SU-DHL-6 (cell line): ENCODE data around the gene APBA2.

Experiments used
- H2AFZ ChIP-seq: fragments of 200-600 bp; sonication (generic); 2 replicates; pipeline ENCODE4 v1.6.1; 2014; ENCODE audit warnings: low read depth, mild to moderate bottlenecking, moderate library complexity, mixed read lengths, antibody characterized with exemption, low read length; ENCODE audit not compliant: severe bottlenecking
- H3F3A ChIP-seq: fragments of 200-600 bp; shearing (Covaris generic); 2 replicates; pipeline ENCODE4 v1.6.0; 2016; ENCODE audit warnings: antibody characterized with exemption, mild to moderate bottlenecking; ENCODE audit not compliant: insufficient read depth
- H3K27ac ChIP-seq: fragments of 200-600 bp; sonication (generic); 2 replicates; pipeline ENCODE4 v1.5.1; 2016; ENCODE audit warnings: low read depth, mild to moderate bottlenecking, low read length, moderate library complexity, mixed read lengths
- H3K27me3 ChIP-seq: fragments of 200-600 bp; sonication (generic), shearing (Covaris generic); 2 replicates; pipeline ENCODE4 v1.6.0; 2014; ENCODE audit warnings: mild to moderate bottlenecking, low read length
- H3K36me3 ChIP-seq: fragments of 200-600 bp; sonication (generic); 2 replicates; pipeline ENCODE4 v1.6.1; 2014; ENCODE audit warnings: mild to moderate bottlenecking, low read length, mixed read lengths
- H3K4me2 ChIP-seq: fragments of 300-600, 200-600 bp; shearing (Covaris generic), sonication (generic); 2 replicates; pipeline ENCODE4 v1.6.0; 2014; ENCODE audit warnings: low read length, low read depth, mild to moderate bottlenecking; ENCODE audit not compliant: poor library complexity, severe bottlenecking
- H3K4me3 ChIP-seq: fragments of 200-600 bp; sonication (generic); 2 replicates; pipeline ENCODE4 v1.5.1; 2014; ENCODE audit warnings: antibody characterized with exemption, low read length, mild to moderate bottlenecking, mixed read lengths; ENCODE audit not compliant: insufficient read depth, poor library complexity, severe bottlenecking
- H3K79me2 ChIP-seq: fragments of 200-600 bp; sonication (generic); 2 replicates; pipeline ENCODE4 v1.6.1; 2014; ENCODE audit warnings: mild to moderate bottlenecking, low read length, moderate library complexity; ENCODE audit not compliant: insufficient read depth
- H3K9ac ChIP-seq: fragments of 200-600 bp; sonication (generic); 2 replicates; pipeline ENCODE4 v1.7.0; 2014; ENCODE audit warnings: mild to moderate bottlenecking, low read length
- H3K9me2 ChIP-seq: fragments of 200-600 bp; sonication (generic); replicated peaks from 2 replicates; pipeline ENCODE4 v1.6.1; 2014; ENCODE audit warnings: low read length; ENCODE audit not compliant: insufficient read depth
- H3K9me3 ChIP-seq: fragments of 200-600 bp; sonication (generic); 2 replicates; pipeline ENCODE4 v1.6.1; 2014; ENCODE audit warnings: low read length, mixed read lengths; ENCODE audit not compliant: insufficient read depth
- H4K20me1 ChIP-seq: fragments of 200-600 bp; sonication (generic); 2 replicates; pipeline ENCODE4 v1.6.1; 2014; ENCODE audit warnings: low read depth, mild to moderate bottlenecking, antibody characterized with exemption, low read length, moderate library complexity, mixed read lengths
- EZH2phosphoT487 ChIP-seq: fragments of 200-600 bp; sonication (generic), shearing (Covaris generic); conservative IDR thresholded peaks from 2 replicates; pipeline ENCODE4 v1.6.1; 2018; ENCODE audit warnings: mild to moderate bottlenecking, antibody characterized with exemption, low read length, moderate library complexity, mixed read lengths
- TF ChIP-seq, protein P1 (sequence below): fragments of 200-600 bp; sonication (generic); IDR thresholded peaks from one replicate; pipeline ENCODE4 v1.5.1; 2017; ENCODE audit warnings: antibody characterized with exemption, mild to moderate bottlenecking, low read length, moderate library complexity; ENCODE audit not compliant: insufficient read depth, poor library complexity, severe bottlenecking

The APBA2 gene

DNA sequence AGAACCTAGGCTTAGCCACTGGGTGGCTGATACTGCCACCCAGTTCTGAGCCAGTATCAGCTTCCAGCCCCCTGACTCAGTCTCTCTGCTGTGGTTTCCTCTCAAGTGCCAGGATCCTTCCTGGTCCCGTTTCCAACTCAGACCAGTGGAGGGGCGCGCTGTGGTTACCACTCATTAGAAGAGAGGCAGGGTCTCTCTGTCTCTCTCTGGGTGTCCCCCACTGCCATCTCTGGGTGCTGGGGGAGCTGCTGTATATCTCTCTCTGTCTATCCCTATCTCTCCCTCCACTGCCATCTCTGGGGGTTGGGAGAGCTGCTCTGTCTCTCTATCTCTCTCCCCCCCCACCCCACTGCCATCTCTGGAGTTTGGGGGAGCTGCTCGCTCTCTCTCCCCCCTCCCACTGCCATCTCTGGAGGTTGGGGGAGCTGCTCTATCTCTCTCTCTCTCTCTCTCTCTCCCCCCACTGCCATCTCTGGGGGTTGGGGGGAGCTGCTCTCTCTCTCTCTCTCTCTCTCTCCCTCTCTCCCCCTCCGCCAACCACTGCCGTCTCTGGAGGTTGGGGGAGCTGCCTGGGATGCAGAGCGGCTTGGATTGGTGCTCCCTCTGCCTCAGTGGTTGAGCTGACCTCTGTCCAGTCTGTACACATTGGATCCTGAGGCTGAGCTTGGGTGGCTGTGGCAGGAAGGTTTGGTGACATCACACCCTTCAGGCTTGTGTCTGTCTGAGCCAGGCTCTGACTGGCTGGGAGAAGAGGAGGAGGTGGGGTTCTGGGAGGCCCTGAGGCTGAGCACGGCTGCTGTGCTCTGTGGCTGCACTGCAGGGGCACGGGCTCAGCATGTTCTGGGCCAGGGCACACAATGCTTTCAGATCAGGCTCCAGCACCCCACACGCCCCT lies 98.9 kb downstream of the APBA2 start:
- Histone ChIP-seq H3K4me3 (no peak overlapping the region), H4K20me1 (no peaks in the 10 kb centered on the region), H3K9me2 (no peaks in the 10 kb centered on the region), H3K27me3 (no peaks in the 10 kb centered on the region), H3K9ac (no peak overlapping the region), H3K9me3 (no peaks in the 10 kb centered on the region), H3K36me3 (no peaks in the 10 kb centered on the region), H2AFZ (no peak overlapping the region), H3K79me2 (no peaks in the 10 kb centered on the region), H3K27ac (no peak overlapping the region), H3K4me2 (no peak overlapping the region), H3F3A (no peaks in the 10 kb centered on the region)
- TF ChIP-seq EZH2phosphoT487 = no peak
- TF ChIP-seq, protein P1, sequence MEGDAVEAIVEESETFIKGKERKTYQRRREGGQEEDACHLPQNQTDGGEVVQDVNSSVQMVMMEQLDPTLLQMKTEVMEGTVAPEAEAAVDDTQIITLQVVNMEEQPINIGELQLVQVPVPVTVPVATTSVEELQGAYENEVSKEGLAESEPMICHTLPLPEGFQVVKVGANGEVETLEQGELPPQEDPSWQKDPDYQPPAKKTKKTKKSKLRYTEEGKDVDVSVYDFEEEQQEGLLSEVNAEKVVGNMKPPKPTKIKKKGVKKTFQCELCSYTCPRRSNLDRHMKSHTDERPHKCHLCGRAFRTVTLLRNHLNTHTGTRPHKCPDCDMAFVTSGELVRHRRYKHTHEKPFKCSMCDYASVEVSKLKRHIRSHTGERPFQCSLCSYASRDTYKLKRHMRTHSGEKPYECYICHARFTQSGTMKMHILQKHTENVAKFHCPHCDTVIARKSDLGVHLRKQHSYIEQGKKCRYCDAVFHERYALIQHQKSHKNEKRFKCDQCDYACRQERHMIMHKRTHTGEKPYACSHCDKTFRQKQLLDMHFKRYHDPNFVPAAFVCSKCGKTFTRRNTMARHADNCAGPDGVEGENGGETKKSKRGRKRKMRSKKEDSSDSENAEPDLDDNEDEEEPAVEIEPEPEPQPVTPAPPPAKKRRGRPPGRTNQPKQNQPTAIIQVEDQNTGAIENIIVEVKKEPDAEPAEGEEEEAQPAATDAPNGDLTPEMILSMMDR = no peak

DNA sequence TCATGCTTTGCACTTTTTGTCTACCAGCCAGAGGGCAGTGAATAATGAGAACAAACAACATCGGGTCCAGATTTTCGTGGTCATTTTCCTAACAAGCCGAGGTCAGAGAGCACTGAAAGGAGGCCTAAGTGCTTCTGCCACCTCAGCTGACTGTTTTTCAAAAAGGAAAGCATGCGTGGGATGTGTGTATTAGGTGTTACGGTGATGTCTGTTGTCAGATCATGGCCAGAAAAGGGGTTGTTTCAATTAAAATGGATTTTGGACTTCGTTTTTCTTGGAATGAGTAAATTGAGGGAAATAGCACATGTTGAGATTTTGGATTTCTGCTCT lies 99.5 kb downstream of the APBA2 start:
- H3K27me3 ChIP-seq = no peaks in the 10 kb centered on the region
- H3K9me2 ChIP-seq = no peaks in the 10 kb centered on the region
- H3K27ac ChIP-seq = no peak overlapping the region
- no peaks in the 10 kb centered on the region for H3F3A ChIP-seq
- H2AFZ ChIP-seq = no peak overlapping the region
- H3K79me2 ChIP-seq = no peaks in the 10 kb centered on the region
- H3K9me3 ChIP-seq = no peaks in the 10 kb centered on the region
- no peaks in the 10 kb centered on the region for H4K20me1 ChIP-seq
- TF ChIP-seq EZH2phosphoT487 = no peak
- TF ChIP-seq, protein P1 = no peak
- no peaks in the 10 kb centered on the region for H3K36me3 ChIP-seq
- H3K9ac ChIP-seq = no peak overlapping the region
- no peak overlapping the region for H3K4me3 ChIP-seq
- H3K4me2 ChIP-seq = no peak overlapping the region

DNA sequence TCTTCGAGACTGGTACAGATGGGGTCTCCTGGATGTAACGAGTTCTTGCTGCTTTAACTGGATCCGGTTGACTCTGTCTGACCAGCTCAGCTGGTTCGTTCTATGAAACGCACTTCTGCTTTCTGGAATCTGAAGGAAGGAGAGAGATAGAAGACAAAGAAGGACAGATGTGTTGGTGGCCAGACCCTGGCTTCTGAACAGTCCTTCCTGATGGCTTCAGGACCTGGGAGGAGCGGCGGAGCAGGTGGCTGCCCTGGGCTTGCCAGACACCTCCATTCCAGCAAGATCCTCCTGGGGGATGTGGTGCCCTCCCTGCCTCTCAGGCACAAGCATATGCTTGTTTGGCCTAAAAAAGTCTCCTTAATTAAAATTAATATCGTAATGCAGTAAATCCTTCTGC lies 99.9 kb downstream of the APBA2 start:
- Histone ChIP-seq H2AFZ (no peak overlapping the region), H3K9ac (no peak overlapping the region), H3K9me2 (no peaks in the 10 kb centered on the region), H3K9me3 (no peaks in the 10 kb centered on the region), H4K20me1 (no peaks in the 10 kb centered on the region), H3K27ac (no peak overlapping the region), H3K27me3 (no peaks in the 10 kb centered on the region), H3F3A (no peaks in the 10 kb centered on the region), H3K4me3 (no peak overlapping the region), H3K4me2 (no peak overlapping the region), H3K36me3 (no peaks in the 10 kb centered on the region), H3K79me2 (no peaks in the 10 kb centered on the region)
- TF ChIP-seq, protein P1 = no peak
- TF ChIP-seq EZH2phosphoT487 = no peak
